Activated CD8-positive, alpha-beta T cell treated with anti-CD3 and anti-CD28 coated beads for 36 hours (primary cell): ENCODE results near the gene BABAM1. TPM values are rescaled to one million over a fixed set of nuclear protein-coding genes. Genes with fewer than 3 reads are reported as not detected.
A peak's percentile ranks its signal among the peaks of the same experiment; 100 is the strongest.

ENCODE experiments used
- ATAC-seq: fragments of 200-7000 bp; cut with Tn5 transposase; one replicate; pipeline ENCODE4 v1.10.0; 2021; ENCODE audit warnings: mild to moderate bottlenecking, moderate library complexity
- CTCF ChIA-PET: fragments of 350-600 bp; sonication (Branson Sonifier 250); formaldehyde crosslinking; loops from one replicate; lab custom pipeline; 2021; ENCODE audit warnings: antibody characterized with exemption; lab: Charles Lee
- POLR2A ChIA-PET: fragments of 350-600 bp; sonication (Branson Sonifier 250); formaldehyde crosslinking; loops from one replicate; lab custom pipeline; 2021; ENCODE audit warnings: antibody characterized with exemption; lab: Charles Lee
- DNase-seq: peaks from one replicate; pipeline ENCODE4 v3.0.0-alpha.2; 2020
- H3K27ac Mint-ChIP-seq: one replicate; pipeline ENCODE4 v1.8.0; 2021; ENCODE audit warnings: mild to moderate bottlenecking, mixed read lengths
- H3K27me3 Mint-ChIP-seq: one replicate; pipeline ENCODE4 v1.8.0; 2021; ENCODE audit warnings: mixed read lengths
- H3K36me3 Mint-ChIP-seq: one replicate; pipeline ENCODE4 v1.8.0; 2021; ENCODE audit warnings: low read depth, mixed read lengths
- H3K4me1 Mint-ChIP-seq: one replicate; pipeline ENCODE4 v1.8.0; 2021; ENCODE audit warnings: low read depth, mixed read lengths
- H3K4me3 Mint-ChIP-seq: one replicate; pipeline ENCODE4 v1.8.0; 2021; ENCODE audit warnings: mild to moderate bottlenecking, moderate library complexity, mixed read lengths
- H3K9me3 Mint-ChIP-seq: one replicate; pipeline ENCODE4 v1.8.0; 2021; ENCODE audit warnings: mixed read lengths
- intact Hi-C: fragments of 100-400 bp; cut with micrococcal nuclease; formaldehyde crosslinking; loops from one replicate; pipeline ENCODE4 v1.10.0; 2022
- total RNA-seq, 2 experiments: library from RNA; stranded (reverse); gene quantifications; one replicate each; pipeline ENCODE4 v1.2.3, GENCODE V29; 2021
- TF ChIP-seq, protein P1 (sequence below): fragments of 200-600 bp; IDR thresholded peaks from one replicate; pipeline ENCODE4 v1.8.0; 2022; ENCODE audit warnings: antibody characterized with exemption, mild to moderate bottlenecking

BABAM1 gene
- total RNA-seq, 2 experiments from 2014 or later, result 105 to 106 TPM

- TF ChIP-seq, protein P1, sequence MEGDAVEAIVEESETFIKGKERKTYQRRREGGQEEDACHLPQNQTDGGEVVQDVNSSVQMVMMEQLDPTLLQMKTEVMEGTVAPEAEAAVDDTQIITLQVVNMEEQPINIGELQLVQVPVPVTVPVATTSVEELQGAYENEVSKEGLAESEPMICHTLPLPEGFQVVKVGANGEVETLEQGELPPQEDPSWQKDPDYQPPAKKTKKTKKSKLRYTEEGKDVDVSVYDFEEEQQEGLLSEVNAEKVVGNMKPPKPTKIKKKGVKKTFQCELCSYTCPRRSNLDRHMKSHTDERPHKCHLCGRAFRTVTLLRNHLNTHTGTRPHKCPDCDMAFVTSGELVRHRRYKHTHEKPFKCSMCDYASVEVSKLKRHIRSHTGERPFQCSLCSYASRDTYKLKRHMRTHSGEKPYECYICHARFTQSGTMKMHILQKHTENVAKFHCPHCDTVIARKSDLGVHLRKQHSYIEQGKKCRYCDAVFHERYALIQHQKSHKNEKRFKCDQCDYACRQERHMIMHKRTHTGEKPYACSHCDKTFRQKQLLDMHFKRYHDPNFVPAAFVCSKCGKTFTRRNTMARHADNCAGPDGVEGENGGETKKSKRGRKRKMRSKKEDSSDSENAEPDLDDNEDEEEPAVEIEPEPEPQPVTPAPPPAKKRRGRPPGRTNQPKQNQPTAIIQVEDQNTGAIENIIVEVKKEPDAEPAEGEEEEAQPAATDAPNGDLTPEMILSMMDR, result no peak
- H3K36me3 Mint-ChIP-seq, result peaks cover 3% of the 10 kb centered on the region
- H3K4me3 Mint-ChIP-seq, result peak overlapping the region; percentile 21
- intact Hi-C loops, result no loop called here
- ATAC-seq (no peak), DNase-seq (no peak)
- H3K27me3 Mint-ChIP-seq, result no peaks in the 10 kb centered on the region
- POLR2A ChIA-PET, result interaction anchor here (2.1 to 2.2 kb wide), 2 partner anchors 12 to 23 kb away, joined by 5 to 11 read pairs; partner anchors contain the start of genes OCEL1 and USE1
- no peaks in the 10 kb centered on the region for H3K9me3 Mint-ChIP-seq
- CTCF ChIA-PET, result interaction anchor here (1.2 kb wide), 2 partner anchors 9 to 29 kb away, joined by 3 read pairs; no protein-coding TSS in a partner anchor
- no peak overlapping the region for H3K27ac Mint-ChIP-seq
- H3K4me1 Mint-ChIP-seq, result peaks cover 5% of the 10 kb centered on the region
Observed at GRCh38 chr19:17237747-17238706, 29.2 kb upstream of the BABAM1 start.

DNA sequence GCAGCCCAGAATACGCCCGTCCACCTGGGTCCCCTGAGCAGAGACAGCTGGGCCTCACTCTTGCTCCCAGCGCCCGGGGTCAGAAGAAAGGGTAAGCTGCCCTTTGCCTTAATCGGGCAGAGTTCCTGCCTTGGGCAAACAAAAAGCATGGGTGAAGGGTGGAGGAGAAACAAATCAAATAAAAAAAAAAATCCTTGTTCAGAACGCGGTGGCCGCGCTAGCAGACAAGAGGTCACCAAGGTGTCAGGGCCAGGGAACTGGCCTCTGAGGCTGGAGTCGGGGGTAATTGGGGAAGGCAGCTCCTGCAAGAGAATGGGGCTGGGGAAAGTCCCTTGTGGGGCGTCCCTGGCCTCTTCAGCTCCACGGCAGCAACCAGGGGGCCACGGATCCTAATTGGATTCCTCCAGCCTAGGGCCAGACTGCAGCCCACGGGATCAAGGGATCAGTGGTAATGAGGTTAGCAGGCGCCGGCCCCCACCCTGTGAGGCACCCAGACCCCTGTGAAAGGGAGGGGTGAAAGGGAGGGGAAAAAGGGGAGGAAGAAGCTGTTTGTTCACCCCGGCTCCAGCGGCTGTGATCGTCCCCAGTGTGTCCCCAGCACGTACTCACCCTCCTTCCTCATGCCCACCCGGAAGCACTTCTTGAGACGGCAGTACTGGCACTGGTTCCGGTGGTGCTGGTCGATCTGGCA is 27.0 kb upstream of the BABAM1 start:
- ChIA-PET POLR2A (interaction anchor here (1.0 kb wide), 1 partner anchor 20 kb away, joined by 3 read pairs; no protein-coding TSS in a partner anchor), CTCF (interaction anchor here (0.7 to 1.0 kb wide), 2 partner anchors 9 to 20 kb away, joined by 3 read pairs; no protein-coding TSS in a partner anchor)
- H3K27ac Mint-ChIP-seq, result no peak overlapping the region
- H3K4me3 Mint-ChIP-seq, result no peak overlapping the region
- intact Hi-C loops, result no loop called here
- TF ChIP-seq, protein P1, result no peak
- H3K36me3 Mint-ChIP-seq, result no peaks in the 10 kb centered on the region
- ATAC-seq, result no peak
- H3K27me3 Mint-ChIP-seq, result no peaks in the 10 kb centered on the region
- no peaks in the 10 kb centered on the region for H3K4me1 Mint-ChIP-seq
- H3K9me3 Mint-ChIP-seq, result no peaks in the 10 kb centered on the region
- DNase-seq, result no peak

GRCh38 chr19:17240826-17241399 is 26.3 kb upstream of the BABAM1 start:
- Mint-ChIP-seq H3K27ac (no peak overlapping the region), H3K36me3 (no peaks in the 10 kb centered on the region), H3K4me3 (no peak overlapping the region), H3K9me3 (no peaks in the 10 kb centered on the region), H3K4me1 (no peaks in the 10 kb centered on the region), H3K27me3 (no peaks in the 10 kb centered on the region)
- CTCF ChIA-PET, result interaction anchor here (1.0 kb wide), 1 partner anchor 9 kb away, joined by 3 read pairs; no protein-coding TSS in a partner anchor
- TF ChIP-seq, protein P1, result no peak
- ATAC-seq (no peak), DNase-seq (no peak)
- POLR2A ChIA-PET, result interaction anchor here (1.0 kb wide), 1 partner anchor 21 kb away, joined by 3 read pairs; no protein-coding TSS in a partner anchor
- intact Hi-C loops, result no loop called here

GRCh38 chr19:17242431-17243208 is 24.6 kb upstream of the BABAM1 start:
- H3K4me1 Mint-ChIP-seq, result peaks cover 9% of the 10 kb centered on the region
- intact Hi-C loops, result no loop called here
- H3K36me3 Mint-ChIP-seq, result no peaks in the 10 kb centered on the region
- H3K27me3 Mint-ChIP-seq, result peaks cover 5% of the 10 kb centered on the region
- TF ChIP-seq, protein P1, result no peak
- CTCF ChIA-PET, result interaction anchor here (0.9 to 2.5 kb wide), 4 partner anchors 7 to 144 kb away, joined by 3 to 11 read pairs (median 6); no protein-coding TSS in a partner anchor
- H3K4me3 Mint-ChIP-seq, result no peak overlapping the region
- POLR2A ChIA-PET, result interaction anchor here (0.6 to 1.4 kb wide), 3 partner anchors 11 to 64 kb away, joined by 3 to 4 read pairs (median 3); no protein-coding TSS in a partner anchor
- ATAC-seq (no peak), DNase-seq (no peak)
- H3K9me3 Mint-ChIP-seq, result no peaks in the 10 kb centered on the region
- H3K27ac Mint-ChIP-seq, result no peak overlapping the region
